Testis (tissue), 3 donors: ENCODE results near the gene MRPL24. TPM values are rescaled to one million over a fixed set of nuclear protein-coding genes. Genes with fewer than 3 reads are reported as not detected.
A peak's percentile ranks its signal among the peaks of the same experiment; 100 is the strongest.

ENCODE experiments used
- DNase-seq: peaks from one replicate; pipeline ENCODE4 v3.0.0-alpha.2; 2019
- H3K27ac ChIP-seq, 2 donors: fragments of 200-600 bp; sonication (generic); one replicate each; pipeline ENCODE4 v1.5.1; 2019
- H3K27me3 ChIP-seq: fragments of 200-600 bp; sonication (generic); one replicate; pipeline ENCODE4 v1.5.1; 2019
- H3K36me3 ChIP-seq: fragments of 200-600 bp; sonication (generic); one replicate; pipeline ENCODE4 v1.5.1; 2017; ENCODE audit warnings: low read depth; ENCODE audit errors: missing control alignments
- H3K4me1 ChIP-seq: fragments of 200-600 bp; sonication (generic); one replicate; pipeline ENCODE4 v1.5.1; 2019
- H3K4me3 ChIP-seq, 2 donors: fragments of 200-600 bp; sonication (generic); one replicate each; pipeline ENCODE4 v1.5.1; 2017 to 2019
- H3K9me3 ChIP-seq: fragments of 200-600 bp; sonication (generic); one replicate; pipeline ENCODE4 v1.5.1; 2017
- CTCF ChIP-seq, 3 experiments: fragments of 450-650 bp in 2 of 3; fragments of 200-600 bp in 1 of 3; sonication (generic) in 1 of 3; IDR thresholded peaks; one replicate each; pipeline ENCODE4 v1.5.1; 2016 to 2019; ENCODE audit warnings: antibody characterized with exemption in 3 of 3, mild to moderate bottlenecking in 2 of 3, moderate library complexity in 1 of 3
- POLR2A ChIP-seq: fragments of 450-650 bp; IDR thresholded peaks from one replicate; pipeline ENCODE4 v1.6.1; 2017; ENCODE audit warnings: antibody characterized with exemption, mild to moderate bottlenecking, moderate library complexity
- WGBS, 2 donors: methylation state at CpG; one replicate each; pipeline ENCODE4 v1.1.5; 2018; 5-methylcytosine and 5-hydroxymethylcytosine counted together
- intact Hi-C: fragments of 100-400 bp; cut with DNase I; formaldehyde crosslinking; loops from one replicate; pipeline ENCODE4 v1.15.1; 2023; ENCODE audit warnings: low total_unique reads
- polyA plus RNA-seq: library from polyadenylated mRNA; stranded (reverse); fragments of 350-450 nt; fragmentation: Illumina TruSeq; extraction: RNeasy Lipid Tissue Mini Kit (QIAGEN cat#74804); gene quantifications from one replicate; pipeline ENCODE4 v1.2.3, GENCODE V29; 2014; ENCODE audit warnings: low read depth, low replicate concordance; ENCODE audit not compliant: insufficient read depth
- total RNA-seq, 2 donors: library from RNA; depleted of rRNA; stranded (reverse); fragments of >200 nt; gene quantifications; one replicate each; pipeline ENCODE4 v1.2.3, GENCODE V29; 2016

MRPL24 gene
- total and polyA plus RNA-seq, 3 donors from 2014 or later: 36.6 to 101 (median 51.7) TPM

GRCh38 chr1:156733989-156734584 is 6.8 kb downstream of the MRPL24 start:
- H3K27ac ChIP-seq: no peak overlapping the region
- no peak for TF ChIP-seq CTCF (IDR thresholded peaks at IDR 0.05)
- no peak for TF ChIP-seq POLR2A
- no peaks in the 10 kb centered on the region for H3K9me3 ChIP-seq
- H3K36me3 ChIP-seq: no peaks in the 10 kb centered on the region
- H3K27me3 ChIP-seq: no peaks in the 10 kb centered on the region
- H3K4me3 ChIP-seq: no peak overlapping the region
- no peak for DNase-seq
- WGBS, 2 donors: 86 to 97% methylated on average over 12 to 20 of the region's 20 CpGs
- H3K4me1 ChIP-seq: peaks cover 7% of the 10 kb centered on the region
- intact Hi-C loops: no loop called here

GRCh38 chr1:156728599-156729462 is 12.1 kb downstream of the MRPL24 start, which contains the start of gene ISG20L2:
Gene ISG20L2 (minus strand): TSS chr1:156728766. CDS start chr1:156727652, 1,114 bp downstream.
- Histone ChIP-seq H3K36me3 (no peaks in the 10 kb centered on the region), H3K9me3 (no peaks in the 10 kb centered on the region), H3K27ac (peak within 1 kb of the TSS; percentile 97 to 98), H3K27me3 (no peaks in the 10 kb centered on the region), H3K4me3 (peak within 1 kb of the TSS; percentile 91), H3K4me1 (peaks cover 44% of the 10 kb centered on the region)
- TF ChIP-seq POLR2A: peak; percentile 6
- TF ChIP-seq CTCF (IDR thresholded peaks at IDR 0.05): no peak
- peak; percentile 99 for DNase-seq
- intact Hi-C loops: no loop called here
- WGBS, 2 donors: 1% methylated on average over 44 to 55 of the region's 57 CpGs

GRCh38 chr1:156727926-156728598 is 12.8 kb downstream of the MRPL24 start, which contains the start of gene METTL25B:
Gene METTL25B (plus strand): TSS chr1:156728469. CDS start chr1:156729105, 636 bp downstream.
- H3K4me1 ChIP-seq: peaks cover 44% of the 10 kb centered on the region
- H3K36me3 ChIP-seq: no peaks in the 10 kb centered on the region
- no peaks in the 10 kb centered on the region for H3K9me3 ChIP-seq
- peak within 1 kb of the TSS; percentile 97 to 98 for H3K27ac ChIP-seq
- peak within 1 kb of the TSS; percentile 91 for H3K4me3 ChIP-seq
- WGBS, 2 donors: 1% methylated on average over 20 to 46 of the region's 46 CpGs
- no peak for TF ChIP-seq CTCF (IDR thresholded peaks at IDR 0.05)
- no peak for TF ChIP-seq POLR2A
- no peaks in the 10 kb centered on the region for H3K27me3 ChIP-seq
- peak; percentile 89 for DNase-seq
- intact Hi-C loops: no loop called here

- Histone ChIP-seq H3K27me3 (no peaks in the 10 kb centered on the region), H3K4me1 (peaks cover 44% of the 10 kb centered on the region), H3K36me3 (no peaks in the 10 kb centered on the region), H3K4me3 (peak overlapping the region; percentile 91), H3K27ac (peak overlapping the region in 1 of 2 donors; percentile 98), H3K9me3 (no peaks in the 10 kb centered on the region)
- intact Hi-C loops: no loop called here
- no peak for TF ChIP-seq CTCF (IDR thresholded peaks at IDR 0.05)
- TF ChIP-seq POLR2A: no peak
- WGBS, 2 donors: 41 to 47% methylated on average over 7 of the region's 7 CpGs
- DNase-seq: no peak
These were observed 13.4 kb downstream of the MRPL24 start for GRCh38 chr1:156727492-156727891.
